DMS53 (cell line): Measurements from ENCODE around the gene IGSF9.

Experiments
- DNase-seq: peaks from one replicate; lab custom pipeline; 2025; lab: John Stamatoyannopoulos, UW

The IGSF9 gene, protein sequence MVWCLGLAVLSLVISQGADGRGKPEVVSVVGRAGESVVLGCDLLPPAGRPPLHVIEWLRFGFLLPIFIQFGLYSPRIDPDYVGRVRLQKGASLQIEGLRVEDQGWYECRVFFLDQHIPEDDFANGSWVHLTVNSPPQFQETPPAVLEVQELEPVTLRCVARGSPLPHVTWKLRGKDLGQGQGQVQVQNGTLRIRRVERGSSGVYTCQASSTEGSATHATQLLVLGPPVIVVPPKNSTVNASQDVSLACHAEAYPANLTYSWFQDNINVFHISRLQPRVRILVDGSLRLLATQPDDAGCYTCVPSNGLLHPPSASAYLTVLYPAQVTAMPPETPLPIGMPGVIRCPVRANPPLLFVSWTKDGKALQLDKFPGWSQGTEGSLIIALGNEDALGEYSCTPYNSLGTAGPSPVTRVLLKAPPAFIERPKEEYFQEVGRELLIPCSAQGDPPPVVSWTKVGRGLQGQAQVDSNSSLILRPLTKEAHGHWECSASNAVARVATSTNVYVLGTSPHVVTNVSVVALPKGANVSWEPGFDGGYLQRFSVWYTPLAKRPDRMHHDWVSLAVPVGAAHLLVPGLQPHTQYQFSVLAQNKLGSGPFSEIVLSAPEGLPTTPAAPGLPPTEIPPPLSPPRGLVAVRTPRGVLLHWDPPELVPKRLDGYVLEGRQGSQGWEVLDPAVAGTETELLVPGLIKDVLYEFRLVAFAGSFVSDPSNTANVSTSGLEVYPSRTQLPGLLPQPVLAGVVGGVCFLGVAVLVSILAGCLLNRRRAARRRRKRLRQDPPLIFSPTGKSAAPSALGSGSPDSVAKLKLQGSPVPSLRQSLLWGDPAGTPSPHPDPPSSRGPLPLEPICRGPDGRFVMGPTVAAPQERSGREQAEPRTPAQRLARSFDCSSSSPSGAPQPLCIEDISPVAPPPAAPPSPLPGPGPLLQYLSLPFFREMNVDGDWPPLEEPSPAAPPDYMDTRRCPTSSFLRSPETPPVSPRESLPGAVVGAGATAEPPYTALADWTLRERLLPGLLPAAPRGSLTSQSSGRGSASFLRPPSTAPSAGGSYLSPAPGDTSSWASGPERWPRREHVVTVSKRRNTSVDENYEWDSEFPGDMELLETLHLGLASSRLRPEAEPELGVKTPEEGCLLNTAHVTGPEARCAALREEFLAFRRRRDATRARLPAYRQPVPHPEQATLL

GRCh38 chr1:159945483-159946241 is at the start of gene IGSF9:
IGSF9 (minus strand) TSS chr1:159945613; CDS start chr1:159943454, 2,159 bp downstream.
- DNase-seq, result peak; percentile 93

DNA sequence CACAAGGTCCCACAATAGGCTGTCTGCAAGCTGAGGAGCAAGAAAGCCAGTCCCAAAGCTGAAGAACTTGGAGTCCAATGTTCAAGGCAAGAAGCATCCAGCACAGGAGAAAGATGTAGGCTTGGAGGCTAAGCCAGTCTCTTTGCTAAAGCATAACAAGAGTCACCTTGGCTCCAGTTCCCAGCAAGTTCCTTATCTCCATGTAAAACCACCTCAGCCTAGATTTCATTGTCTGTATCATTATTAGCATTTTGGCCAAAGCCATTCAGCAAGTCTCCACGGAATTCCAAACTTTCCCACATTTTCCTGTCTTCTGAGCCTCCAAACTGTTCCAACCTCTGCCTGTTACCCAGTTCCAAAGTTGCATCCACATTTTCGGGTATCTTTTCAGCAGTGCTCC is 49.5 kb upstream of the IGSF9 start:
- no peak for DNase-seq

- no peak for DNase-seq
Observed at GRCh38 chr1:159993911-159994310, 48.5 kb upstream of the IGSF9 start.

- DNase-seq, result no peak
Observed at GRCh38 chr1:159992161-159992560, 46.7 kb upstream of the IGSF9 start.

DNA sequence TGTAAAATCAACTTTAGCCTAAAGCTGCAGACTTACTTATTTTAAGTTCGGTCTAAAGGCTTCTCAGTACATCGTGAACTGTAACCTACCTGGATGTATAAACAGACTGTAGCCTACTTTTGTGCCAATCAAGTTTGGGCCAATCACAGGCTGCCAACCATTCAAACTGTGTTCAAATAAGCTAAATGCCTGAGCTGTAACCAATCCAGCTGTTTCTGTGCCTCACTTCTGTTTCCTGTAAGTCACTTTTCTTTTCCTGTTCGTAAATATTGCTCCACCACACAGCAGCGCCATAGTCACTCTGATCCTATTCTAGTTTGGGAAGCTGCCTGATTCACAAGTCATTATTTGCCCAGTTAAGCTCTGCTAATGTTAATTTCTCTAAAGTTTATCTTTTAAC is 46.1 kb upstream of the IGSF9 start:
- no peak for DNase-seq

GRCh38 chr1:159990005-159990404 is 44.6 kb upstream of the IGSF9 start:
- DNase-seq, result no peak

GRCh38 chr1:159989581-159989980 is 44.2 kb upstream of the IGSF9 start:
- DNase-seq, result peak; percentile 10

DNA sequence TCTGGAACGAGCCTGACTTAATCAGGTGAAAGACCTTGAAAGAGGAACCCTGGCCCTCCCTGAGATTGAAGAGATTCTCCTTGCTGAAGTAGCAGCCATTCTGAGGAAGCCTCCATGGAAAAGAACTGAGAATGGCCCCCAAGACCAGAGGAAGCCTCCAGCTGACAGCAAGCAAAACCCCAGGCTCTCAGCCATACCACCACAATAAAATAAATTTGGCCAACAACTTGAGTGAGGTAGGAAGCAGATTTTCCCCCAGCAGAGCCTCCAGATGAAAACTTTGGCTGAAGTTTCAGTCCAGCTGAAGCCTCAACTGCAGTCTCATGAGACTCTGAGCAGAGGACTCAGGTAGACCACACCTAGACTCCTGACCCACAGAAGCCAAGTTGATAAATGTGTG is 42.6 kb upstream of the IGSF9 start:
- no peak for DNase-seq

DNA sequence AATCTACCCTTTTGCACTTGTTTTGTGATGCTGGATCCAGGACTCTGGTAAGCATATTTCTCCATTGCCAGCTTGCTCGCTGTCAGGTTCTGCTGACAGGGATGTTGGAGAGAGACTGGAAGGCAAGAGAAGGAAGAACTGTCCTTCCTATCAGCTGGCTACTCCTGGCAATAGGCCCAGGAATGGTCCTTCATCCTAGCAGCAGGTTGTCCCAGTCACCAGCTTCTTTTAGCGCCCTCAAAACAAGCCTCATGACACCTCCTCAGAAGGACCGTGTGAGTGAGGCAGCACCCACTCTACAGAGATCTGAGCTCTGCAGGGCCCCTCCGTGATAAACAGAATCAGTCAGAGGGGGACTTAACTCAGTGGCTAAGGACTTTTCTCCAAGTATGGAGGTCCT is 41.8 kb upstream of the IGSF9 start:
- peak; percentile 19 for DNase-seq

GRCh38 chr1:159986531-159986930 is 41.1 kb upstream of the IGSF9 start:
- no peak for DNase-seq

DNA sequence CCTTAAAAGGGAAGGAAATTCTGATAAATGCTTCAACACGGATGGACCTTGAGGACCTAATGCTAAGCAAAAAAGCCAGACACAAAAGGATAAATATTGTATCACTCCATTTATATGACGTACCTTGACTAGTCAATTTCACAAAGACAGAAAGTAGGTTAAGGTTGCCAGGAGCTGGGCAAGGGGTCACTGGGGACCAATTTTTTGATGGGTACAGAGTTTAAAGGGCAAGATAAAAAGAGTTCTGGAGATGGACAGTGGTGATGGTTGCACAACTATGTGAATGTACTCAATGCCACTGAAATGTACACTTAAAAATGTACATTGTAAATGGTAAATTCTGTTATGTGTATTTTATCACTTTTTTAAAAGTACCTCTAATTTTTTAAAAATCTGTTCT is 40.7 kb upstream of the IGSF9 start:
- DNase-seq, result no peak

- no peak for DNase-seq
Observed at GRCh38 chr1:159985473-159985872, 40.1 kb upstream of the IGSF9 start.

GRCh38 chr1:159983681-159984080 is 38.3 kb upstream of the IGSF9 start:
- DNase-seq, result no peak

DNA sequence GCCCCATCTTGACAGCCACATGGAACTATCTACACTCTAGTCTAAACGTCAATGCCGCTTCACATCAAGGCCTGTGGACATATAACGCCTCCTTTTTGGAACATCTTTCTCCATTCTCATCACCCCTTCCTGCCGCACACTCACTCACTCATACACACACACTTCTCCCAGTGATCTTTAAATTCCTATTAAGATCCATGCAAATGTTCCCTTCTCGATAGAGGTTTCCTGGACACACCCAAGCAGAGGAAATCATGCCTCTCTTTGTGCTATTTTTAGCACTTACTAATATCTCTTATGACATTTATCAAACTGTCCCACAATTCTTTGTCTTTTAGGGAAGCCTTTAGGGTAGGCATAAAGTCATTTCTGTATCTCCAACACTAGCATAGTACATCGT is 36.9 kb upstream of the IGSF9 start:
- DNase-seq, result no peak

DNA sequence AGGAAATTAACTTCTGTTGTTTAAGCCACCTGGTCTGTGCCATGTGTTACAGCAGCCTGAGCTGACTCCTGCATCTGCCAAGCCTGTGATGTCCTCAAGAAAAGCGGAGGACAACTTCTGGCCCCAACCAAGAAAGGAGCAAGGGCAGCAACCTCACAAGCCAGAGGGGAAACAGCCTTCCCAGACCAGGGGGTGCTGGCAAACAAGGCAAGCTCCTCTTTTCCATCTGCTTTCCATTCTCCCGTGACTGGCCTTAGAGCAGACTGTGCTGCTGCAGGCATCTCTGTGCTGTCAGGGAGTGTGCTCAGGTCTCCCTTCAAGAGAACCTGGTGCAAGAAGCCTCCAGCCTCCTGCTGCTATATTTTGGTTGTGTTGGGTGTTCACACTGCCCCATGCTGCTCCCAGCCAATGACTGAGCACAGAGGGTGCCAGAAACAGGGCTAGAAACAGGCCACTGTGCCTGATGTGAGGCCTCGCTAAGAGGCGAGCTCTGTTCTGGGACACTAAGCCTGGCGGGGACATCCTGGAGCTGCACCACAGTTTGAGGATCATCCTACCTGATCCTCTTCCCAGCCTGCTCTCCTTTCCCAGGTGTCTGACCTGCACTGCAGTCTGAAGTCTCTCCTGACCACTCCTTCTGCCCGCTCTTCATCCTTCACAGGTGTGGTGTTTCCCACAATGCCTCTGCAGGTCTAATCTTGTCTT is 36.1 kb upstream of the IGSF9 start:
- no peak for DNase-seq

- DNase-seq, result no peak
Observed at GRCh38 chr1:159980786-159981185, 35.4 kb upstream of the IGSF9 start.

DNA sequence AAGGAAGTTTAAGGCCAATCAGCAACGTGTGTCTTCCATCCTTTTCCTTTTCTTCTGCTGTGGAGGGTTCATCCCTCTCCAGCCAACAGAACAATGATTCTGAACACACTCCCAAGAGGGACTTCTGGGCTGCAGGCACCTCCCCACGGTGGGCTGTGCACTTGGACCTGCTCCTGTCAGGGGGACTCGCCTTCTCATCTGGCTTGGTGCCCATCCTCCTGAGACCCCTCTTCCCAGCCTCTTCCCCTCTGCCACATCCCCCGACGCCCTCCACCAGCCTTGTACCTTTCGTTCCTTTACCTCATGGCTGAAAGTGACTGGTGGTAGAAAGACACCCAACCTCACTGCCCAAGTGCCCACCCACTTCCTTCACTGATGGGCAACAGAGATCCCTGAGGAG is 34.7 kb upstream of the IGSF9 start:
- DNase-seq, result no peak

DNA sequence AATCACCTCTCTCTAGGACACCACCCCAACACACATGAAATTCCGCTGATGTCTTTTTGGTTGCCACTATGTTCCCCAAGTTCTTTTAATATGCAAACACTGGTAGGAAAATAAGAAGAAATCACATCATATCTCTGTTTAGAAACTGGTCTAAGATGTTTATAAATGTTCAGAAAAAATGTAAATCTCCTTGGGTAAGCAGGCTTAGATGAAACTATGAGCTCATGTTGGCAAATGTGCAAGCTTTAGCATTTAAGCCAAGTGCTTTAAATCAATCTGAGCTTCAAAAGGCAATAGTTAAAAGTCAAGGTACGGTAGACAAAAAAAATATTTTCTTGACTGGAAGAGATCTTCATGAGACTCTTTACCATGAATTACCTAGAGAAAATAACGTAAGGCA is 33.8 kb upstream of the IGSF9 start:
- no peak for DNase-seq

DNA sequence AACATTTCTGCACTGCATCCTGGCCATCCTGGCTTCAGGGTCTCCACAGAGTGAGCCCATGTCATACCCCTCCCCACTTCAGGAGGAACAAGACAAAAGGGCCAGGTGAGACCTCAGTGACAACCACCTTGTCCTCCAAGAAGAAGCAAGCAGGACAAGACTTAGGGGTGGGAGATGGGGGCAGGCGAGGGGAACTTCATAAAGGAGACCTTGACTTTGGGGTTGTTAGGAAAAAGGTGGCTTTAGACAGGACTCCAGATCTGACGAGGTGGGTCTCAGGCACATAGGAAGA is 32.6 kb upstream of the IGSF9 start:
- no peak for DNase-seq

- DNase-seq, result no peak
Observed at GRCh38 chr1:159977364-159978106, 32.1 kb upstream of the IGSF9 start.
